LNCaP clone FGC (cell line): ENCODE results near the gene TSPYL4.

ENCODE experiments used
- DNase-seq: peaks from one replicate; pipeline ENCODE4 v3.0.0-alpha.2; 2011; ENCODE audit warnings: low read depth
- H3K4me3 ChIP-seq: 2 replicates; pipeline ENCODE4 v1.5.1; 2011; ENCODE audit warnings: mild to moderate bottlenecking, low read depth, low read length, control low read depth
- CTCF ChIP-seq: IDR thresholded peaks from 2 replicates; pipeline ENCODE4 v1.5.1; 2012; ENCODE audit warnings: mild to moderate bottlenecking; ENCODE audit not compliant: control insufficient read depth, insufficient read depth; ENCODE audit errors: extremely low read depth

Gene TSPYL4

GRCh38 chr6:116234689-116235088 is 19.2 kb downstream of the TSPYL4 start:
- no peak for DNase-seq
- no peak overlapping the region for H3K4me3 ChIP-seq
- TF ChIP-seq CTCF, result no peak

- no peak for DNase-seq
- no peak for TF ChIP-seq CTCF
- no peak overlapping the region for H3K4me3 ChIP-seq
Measured at GRCh38 chr6:116229287-116229913, 24.5 kb downstream of the TSPYL4 start.

GRCh38 chr6:116223355-116223754 is 30.5 kb downstream of the TSPYL4 start:
- no peak for TF ChIP-seq CTCF
- DNase-seq, result no peak
- H3K4me3 ChIP-seq, result no peak overlapping the region

GRCh38 chr6:116221911-116222310 is 32.0 kb downstream of the TSPYL4 start:
- no peak overlapping the region for H3K4me3 ChIP-seq
- no peak for DNase-seq
- TF ChIP-seq CTCF, result no peak

- TF ChIP-seq CTCF, result no peak
- DNase-seq, result no peak
- H3K4me3 ChIP-seq, result no peak overlapping the region
Measured at GRCh38 chr6:116221067-116221466, 32.8 kb downstream of the TSPYL4 start.

DNA sequence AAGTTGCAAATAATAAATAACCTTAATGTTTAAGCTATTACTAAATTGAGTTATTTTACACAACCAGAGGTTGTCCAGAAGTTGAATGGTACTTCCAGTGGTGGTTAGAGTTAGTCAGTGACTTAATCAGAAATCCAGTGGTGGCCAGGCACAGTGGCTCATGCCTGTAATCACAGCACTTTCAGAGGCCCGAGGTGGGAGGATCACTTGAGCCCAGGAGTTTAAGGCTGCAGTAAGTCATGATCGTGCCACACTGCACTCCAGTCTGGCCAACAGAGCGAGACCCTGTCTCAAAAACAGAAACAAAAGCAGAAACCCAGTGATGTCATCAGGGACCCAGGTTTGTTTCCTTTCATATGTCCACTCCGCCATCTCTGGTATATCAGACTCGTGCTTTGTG is 35.0 kb downstream of the TSPYL4 start:
- TF ChIP-seq CTCF, result no peak
- DNase-seq, result no peak
- no peak overlapping the region for H3K4me3 ChIP-seq

GRCh38 chr6:116218172-116218633 is 35.7 kb downstream of the TSPYL4 start:
- H3K4me3 ChIP-seq, result no peak overlapping the region
- peak; percentile 16; the same call in 1 of the 2 replicates for TF ChIP-seq CTCF
- no peak for DNase-seq
